Measurements from ENCODE around the gene L3MBTL1.
"Not testable (repeated sequence)": the region's sequence is repeated elsewhere in the genome, so short reads cannot be mapped to it uniquely, and the experiment has no call there.

Gene L3MBTL1

GRCh38 chr20:43584448-43585136, 77.1 kb downstream of the L3MBTL1 start:
- DNase-seq (ENCODE audit: extremely low spot score): no peak
- POLR2A ChIA-PET: interaction anchor here (0.6 kb wide), 1 partner anchor 1254 kb away, joined by 3 read pairs; no protein-coding TSS in a partner anchor
- no peak for TF ChIP-seq CTCF (IDR thresholded peaks at IDR 0.05; ENCODE audit: control extremely low read depth, extremely low read depth, low read depth, missing control alignments)
- CTCF ChIA-PET: interaction anchor here (1.5 kb wide), 1 partner anchor 45 kb away, joined by 3 read pairs; no protein-coding TSS in a partner anchor

GRCh38 chr20:43586641-43587040, 79.1 kb downstream of the L3MBTL1 start:
- POLR2A ChIA-PET: no interaction called here
- DNase-seq (ENCODE audit: extremely low spot score): no peak
- no peak for TF ChIP-seq CTCF (IDR thresholded peaks at IDR 0.05; ENCODE audit: control extremely low read depth, extremely low read depth, low read depth, missing control alignments)
- CTCF ChIA-PET: interaction anchor here (1.7 to 2.1 kb wide), 3 partner anchors 32 to 494 kb away, joined by 4 to 8 read pairs (median 7); no protein-coding TSS in a partner anchor

- DNase-seq (ENCODE audit: extremely low spot score); CTCF ChIA-PET; POLR2A ChIA-PET: not testable (repeated sequence)
Observed at GRCh38 chr20:43588526-43588925, 81.0 kb downstream of the L3MBTL1 start.

- POLR2A ChIA-PET: no interaction called here
- peak; percentile 45 for DNase-seq (ENCODE audit: extremely low spot score)
- no peak for TF ChIP-seq CTCF (IDR thresholded peaks at IDR 0.05; ENCODE audit: control extremely low read depth, extremely low read depth, low read depth, missing control alignments)
- CTCF ChIA-PET: interaction anchor here (0.8 to 1.3 kb wide), 4 partner anchors 9 to 102 kb away, joined by 3 to 6 read pairs (median 3); no protein-coding TSS in a partner anchor
Observed at GRCh38 chr20:43590036-43590391, 82.5 kb downstream of the L3MBTL1 start.

DNA sequence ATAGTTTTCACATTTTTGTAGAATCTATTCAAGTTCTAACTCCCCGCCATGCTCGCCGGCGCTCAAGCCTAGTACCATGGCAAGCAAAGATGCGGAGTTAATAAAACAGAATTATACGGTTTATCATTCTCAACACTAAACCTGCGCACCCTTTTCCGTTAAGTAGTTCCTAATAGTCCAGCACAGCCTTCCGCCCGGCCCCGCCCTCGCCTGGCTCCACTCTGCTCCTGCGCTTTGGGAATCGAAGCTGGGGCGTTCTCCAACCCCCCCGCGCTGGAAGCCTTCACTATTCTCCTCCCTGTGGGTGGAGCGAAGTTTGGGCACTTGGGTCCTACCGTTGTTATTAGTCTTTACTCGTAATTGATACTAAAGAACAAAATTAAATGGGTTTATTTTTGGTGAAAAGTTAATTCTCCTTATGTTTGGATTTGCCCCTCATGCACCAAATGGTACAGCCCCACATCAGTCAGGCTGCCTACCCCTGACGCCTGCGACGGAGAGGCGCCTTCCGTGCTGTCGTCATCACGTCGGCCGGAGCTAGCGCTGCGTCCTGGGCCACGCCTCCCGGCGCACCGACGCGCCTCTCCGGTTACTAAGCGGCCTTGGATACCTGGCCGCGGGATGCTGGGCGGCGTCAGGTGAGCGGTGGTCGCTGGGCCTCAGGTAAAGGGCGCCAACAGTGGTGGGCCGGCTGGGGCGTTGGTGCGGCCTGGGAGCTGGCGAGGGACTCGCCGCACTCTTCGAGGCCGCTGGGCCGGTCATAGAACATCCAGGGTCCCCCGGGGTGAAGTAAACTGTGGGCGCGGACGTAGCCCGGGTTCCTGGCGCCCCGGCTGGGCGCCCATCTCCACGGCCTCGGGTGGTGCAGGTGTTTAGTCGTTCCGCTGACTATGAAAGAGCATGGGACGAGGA, 83.2 kb downstream of the L3MBTL1 start, which contains the start of gene IFT52:
Gene IFT52 (plus strand): TSS at position 546 of the 912 bp plus-strand sequence. CDS start 3,762 bp downstream, outside the sequence.
- ChIA-PET CTCF (interaction anchor here (0.8 to 1.3 kb wide), 4 partner anchors 9 to 101 kb away, joined by 3 to 6 read pairs (median 3); no protein-coding TSS in a partner anchor), POLR2A (interaction anchor here (0.6 to 0.9 kb wide), 4 partner anchors 79 to 133 kb away, joined by 3 read pairs; partner anchors contain the start of gene SRSF6)
- TF ChIP-seq CTCF (IDR thresholded peaks at IDR 0.05; ENCODE audit: control extremely low read depth, extremely low read depth, low read depth, missing control alignments): no peak
- peak; percentile 96 for DNase-seq (ENCODE audit: extremely low spot score)
